ENCODE data around the gene SIK3.

DNA sequence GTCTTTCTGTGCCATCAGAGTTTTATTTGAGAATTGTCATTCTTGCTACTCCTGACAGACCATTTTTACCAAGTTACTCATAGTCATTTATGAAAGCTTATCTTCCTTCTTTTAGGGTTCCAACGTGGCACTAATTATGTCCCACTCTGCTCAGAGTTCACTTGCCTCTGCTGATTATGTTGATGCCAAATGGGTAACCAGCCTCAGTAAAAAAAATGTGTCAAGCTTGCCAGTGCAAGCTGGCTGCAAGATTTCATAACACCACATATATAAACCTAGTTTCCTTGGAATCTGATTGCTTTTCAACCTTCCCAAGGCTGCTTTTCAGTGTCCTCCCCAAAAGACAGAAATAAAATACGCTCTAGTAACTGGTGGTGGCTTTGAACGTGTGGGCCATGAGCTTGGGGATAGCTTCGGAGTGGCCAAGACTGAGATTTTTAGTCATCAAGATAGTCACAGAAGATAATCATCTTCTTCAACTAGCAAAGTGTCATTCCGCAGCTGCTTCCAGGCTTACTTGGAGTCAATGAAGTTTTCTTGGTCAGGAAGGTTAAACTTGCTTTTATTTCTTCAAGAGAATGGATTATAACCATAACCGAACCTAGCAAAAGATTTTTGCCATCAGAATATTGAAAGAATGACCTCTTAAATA is 231.3 kb downstream of the SIK3 start:
- TF ChIP-seq EZH2 (IDR thresholded peaks at IDR 0.05): no peak
- TF ChIP-seq POLR2AphosphoS5 (IDR thresholded peaks at IDR 0.05; ENCODE audit: borderline replicate concordance, low read depth, low read length): no peak

Data from SK-N-MC (cell line).